Left lobe of liver (tissue), 2 donors: Measurements from ENCODE around the gene ASPSCR1. TPM values are rescaled to one million over a fixed set of nuclear protein-coding genes. Genes with fewer than 3 reads are reported as not detected.

Experiments
- ATAC-seq: fragments of 200-7000 bp; cut with Tn5 transposase; one replicate; pipeline ENCODE4 v1.9.1; 2020; ENCODE audit warnings: mild to moderate bottlenecking, moderate library complexity
- DNase-seq: peaks from one replicate; pipeline ENCODE4 v3.0.0-alpha.2; 2020; ENCODE audit warnings: low spot score
- total RNA-seq: library from RNA; stranded (reverse); gene quantifications from one replicate; pipeline ENCODE4 v1.2.1, GENCODE V29; 2021
- donor health status: DM: no; HTN: no; CAD: no; lungs with moderate emphysema.
- donor health status: DM: no; HTN: yes; CAD: no.

Gene ASPSCR1
- total RNA-seq, 1 donor from 2014 or later, result 62.9 TPM

DNA sequence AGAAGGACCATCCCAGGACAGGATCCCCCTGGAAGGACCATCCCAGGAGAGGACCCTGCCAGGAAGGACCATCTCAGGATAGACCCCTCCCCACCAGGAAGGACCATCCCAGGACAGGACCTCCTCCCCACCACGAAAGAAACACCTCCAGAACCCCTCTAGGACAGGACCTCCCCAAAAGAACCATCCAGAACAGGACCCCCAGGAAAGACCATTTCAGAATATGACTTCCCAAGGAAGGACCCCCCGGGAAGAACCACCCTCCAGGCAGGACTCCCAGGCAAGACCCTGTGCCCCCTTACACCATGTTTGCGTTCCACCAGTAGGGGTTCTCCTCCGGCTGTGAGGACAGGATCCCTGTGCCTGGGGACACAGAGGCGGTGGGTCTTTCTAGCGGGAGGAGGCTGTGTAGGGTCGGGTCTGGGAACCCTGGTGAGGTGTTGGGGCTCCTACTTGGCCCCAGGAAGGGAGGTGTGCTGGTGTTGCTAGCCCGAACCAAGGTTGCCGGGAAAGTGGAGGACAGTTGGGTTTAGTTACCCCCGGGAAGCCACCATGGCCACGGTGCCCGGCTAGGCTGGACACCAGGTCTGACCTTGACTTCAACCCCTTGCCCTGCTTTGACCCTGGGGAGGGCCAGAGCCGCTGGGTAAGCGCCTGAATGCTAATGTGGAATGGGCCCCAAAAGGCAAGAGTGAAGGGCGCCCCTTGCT, 18.6 kb upstream of the ASPSCR1 start:
- peak; percentile 5 for ATAC-seq

DNA sequence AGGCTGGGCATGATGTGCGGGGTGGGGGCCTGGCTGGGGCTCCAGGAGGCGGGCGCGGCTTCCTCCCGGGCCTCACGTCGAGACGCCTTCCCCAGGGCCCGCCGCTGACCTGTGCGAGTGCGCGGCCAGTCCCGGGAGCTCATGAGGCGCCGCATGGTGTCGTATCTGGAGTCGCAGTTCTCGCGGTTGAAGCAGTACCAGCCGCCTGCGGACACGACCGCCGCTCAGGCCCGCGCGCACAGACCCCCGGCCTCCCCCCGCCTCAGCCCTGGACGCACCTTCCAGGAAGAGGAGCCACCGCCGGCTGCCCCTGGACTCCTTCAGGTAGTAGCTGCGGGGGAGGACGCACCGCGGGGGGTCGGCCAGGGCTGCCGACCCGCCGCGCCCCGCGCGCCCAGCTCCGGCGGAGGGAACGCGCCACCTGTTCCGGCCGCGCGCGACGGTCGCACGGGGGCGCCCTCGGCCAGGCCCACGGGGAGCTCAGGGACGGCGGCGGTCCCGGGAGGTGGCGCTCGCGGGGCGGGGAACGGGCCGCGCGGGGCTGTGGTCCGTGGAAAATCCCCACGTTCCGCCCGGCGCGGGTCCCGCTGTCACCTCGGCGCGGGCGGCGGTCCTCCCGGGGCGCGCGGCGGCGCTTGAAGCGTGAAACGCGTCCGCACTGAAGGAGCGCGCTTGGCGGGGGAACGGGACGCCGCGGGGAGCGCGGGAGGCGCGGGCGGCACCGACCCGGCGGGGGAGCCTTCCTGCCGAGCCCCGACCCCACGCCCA, 17.9 kb upstream of the ASPSCR1 start:
- ATAC-seq (peak; percentile 89), DNase-seq (peak; percentile 84)

More for the DNA sequence above, 18.6 kb upstream of the ASPSCR1 start:
- DNase-seq, result no peak

DNA sequence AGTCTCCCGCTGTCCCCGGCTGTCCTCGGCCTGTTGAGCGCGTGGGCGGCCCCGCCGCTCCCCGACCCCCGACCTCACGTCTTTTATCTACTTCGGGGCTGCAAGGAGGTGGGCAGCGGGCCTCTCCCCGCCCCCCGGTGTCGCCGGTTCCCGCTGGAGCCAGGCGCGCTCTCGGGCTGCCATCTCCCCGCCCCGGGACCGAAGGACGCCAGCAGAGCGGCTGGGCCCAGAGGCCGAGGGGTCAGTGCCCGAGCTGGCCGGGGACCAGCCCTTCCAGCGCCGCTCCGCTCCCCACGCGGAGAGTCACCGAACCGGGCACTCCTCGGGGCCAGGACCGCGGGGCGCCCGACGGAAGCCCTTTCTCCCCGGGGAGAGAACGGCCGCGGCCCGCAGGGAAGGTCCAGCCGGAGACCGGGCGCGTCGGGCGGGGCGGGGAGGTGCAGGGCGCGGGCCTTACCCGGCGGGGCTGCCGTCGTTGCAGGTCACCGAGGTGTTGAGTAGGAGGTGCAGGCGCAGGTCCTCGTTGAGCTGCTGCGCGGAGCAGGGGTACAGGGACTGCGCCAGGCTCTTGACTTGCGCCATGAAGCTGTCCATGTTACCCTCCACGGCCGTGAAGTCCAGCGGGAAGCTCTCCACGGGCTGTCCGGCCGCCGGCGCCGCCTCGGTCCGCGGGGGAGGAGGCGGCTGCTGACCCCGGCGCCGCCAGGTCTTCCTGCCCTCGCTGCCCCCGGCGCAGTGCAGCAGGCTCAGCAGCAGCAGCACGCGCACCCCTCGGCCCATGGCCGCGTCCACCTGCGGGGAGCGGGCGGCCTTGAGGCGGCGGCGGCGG, 17.1 kb upstream of the ASPSCR1 start:
- DNase-seq (peak; percentile 88), ATAC-seq (peak; percentile 86)

DNA sequence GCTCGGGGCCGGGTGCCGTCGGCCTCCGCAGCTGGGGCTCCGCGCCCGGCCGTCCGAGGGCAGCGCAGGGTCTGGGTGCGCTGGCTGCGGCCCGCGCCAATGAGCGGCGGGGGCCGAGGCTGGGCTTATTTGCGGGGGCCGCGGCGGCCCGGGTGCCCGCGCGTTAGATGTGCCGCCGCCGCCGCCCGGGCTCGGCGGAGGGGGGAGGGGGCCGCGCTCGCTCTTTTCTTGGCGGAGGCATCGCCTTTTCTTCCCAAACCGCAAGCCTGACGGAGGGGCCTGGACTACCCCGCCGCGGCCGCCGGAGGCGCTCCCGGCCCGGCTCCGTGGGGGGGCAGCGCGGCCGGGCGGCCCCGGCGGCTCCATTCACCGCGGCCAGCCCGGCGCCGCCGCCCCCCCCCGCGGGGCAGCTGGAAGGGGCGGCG, 16.3 kb upstream of the ASPSCR1 start, which contains the start of gene NOTUM:
NOTUM (minus strand) TSS at position 101 of the 425 bp plus-strand sequence. CDS start 278 bp downstream, outside the sequence.
- no peak for DNase-seq
- ATAC-seq, result no peak

DNA sequence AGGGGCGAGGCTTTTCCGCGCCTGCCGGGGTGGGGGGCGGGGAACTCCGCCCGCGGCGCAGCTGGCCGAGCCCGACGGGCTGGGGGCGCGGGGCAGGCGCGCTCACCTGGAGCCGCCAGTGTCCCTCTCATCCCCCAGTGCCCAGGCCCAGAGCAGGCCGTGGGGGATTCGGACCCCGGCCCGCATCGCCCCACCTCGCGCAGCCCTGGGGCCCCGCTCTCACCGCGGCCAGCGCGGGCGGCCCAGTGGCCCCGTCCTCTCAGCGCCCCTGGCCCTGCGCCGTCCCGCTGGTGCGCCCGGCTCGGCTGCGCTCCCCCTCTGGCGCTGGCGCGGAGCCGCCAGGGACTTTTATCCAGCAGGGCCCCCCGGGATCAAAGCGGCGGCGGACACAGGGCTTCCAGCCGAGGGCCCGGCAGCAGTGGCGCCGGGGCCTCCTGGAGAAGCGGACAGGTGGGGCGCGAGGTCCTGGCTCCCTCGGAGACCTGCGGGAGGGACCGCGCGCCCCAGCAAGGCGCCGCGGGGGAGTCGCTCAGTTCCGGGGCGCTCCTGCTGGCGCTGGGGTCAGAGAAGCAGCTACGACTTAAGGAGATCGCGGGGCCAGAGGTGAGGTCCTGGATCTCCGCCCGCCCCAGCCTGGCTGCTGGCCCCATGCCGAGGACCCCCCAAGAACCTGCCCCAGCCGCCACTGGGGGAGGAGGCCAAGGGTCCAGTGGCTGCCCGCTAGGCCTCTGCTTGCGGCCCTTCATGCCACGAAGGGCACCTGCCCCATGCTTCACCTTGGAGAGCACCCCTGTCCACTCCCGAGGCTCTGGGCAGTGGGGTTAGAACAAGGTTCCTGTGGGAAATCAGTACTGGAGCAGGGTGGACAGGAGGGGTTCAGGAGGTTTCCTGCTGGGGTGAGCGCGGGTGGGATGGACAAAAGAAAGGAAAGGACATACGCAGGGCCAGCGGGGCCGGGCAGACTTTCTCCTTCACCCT, 15.6 kb upstream of the ASPSCR1 start:
- ATAC-seq, result no peak
- DNase-seq, result no peak

DNA sequence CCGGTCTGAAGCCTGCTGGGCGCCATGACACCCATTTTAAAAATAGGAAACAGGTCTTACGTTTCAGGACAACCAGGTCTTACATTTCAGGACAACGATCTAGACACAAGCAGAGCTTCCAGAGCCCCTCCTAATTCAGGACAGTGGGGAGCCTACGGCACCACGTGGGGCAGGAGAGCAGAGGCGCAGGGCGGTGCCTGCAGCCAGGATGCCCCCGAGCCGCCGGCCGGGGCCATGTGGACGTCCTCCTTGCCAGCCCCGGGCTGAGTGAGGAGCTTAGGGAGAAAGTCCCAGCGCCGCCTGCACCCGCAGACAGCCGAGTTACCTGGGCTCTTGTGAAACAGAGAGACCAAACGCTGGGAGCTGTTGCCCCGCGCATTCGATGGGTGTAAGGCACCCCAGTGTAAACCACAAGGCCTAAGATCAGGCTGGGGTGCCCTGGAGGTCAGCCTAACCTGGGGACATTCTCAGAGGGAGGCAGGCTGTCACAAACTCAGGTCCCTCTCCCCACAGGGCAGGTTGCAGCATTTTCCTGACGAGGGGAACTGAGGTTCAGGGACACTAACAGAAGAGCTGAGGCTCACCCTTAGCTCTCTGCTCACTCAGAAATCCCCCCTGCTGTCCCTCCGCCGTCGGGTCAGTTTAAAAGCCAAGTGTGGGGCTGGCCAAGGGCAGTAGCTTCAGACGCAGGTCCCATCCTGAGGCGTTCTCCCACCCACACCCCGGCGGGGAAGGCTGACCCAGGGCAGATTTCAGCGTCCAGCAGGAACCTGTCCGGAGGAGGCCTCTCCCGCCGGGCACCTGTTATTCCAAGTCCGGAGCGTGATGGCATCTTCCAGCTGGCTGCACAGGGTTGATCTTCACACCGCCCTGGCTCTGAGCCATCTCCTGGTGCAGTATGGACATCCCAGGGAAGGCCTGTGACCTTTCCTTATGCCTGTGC, 14.7 kb upstream of the ASPSCR1 start:
- no peak for DNase-seq
- no peak for ATAC-seq

DNA sequence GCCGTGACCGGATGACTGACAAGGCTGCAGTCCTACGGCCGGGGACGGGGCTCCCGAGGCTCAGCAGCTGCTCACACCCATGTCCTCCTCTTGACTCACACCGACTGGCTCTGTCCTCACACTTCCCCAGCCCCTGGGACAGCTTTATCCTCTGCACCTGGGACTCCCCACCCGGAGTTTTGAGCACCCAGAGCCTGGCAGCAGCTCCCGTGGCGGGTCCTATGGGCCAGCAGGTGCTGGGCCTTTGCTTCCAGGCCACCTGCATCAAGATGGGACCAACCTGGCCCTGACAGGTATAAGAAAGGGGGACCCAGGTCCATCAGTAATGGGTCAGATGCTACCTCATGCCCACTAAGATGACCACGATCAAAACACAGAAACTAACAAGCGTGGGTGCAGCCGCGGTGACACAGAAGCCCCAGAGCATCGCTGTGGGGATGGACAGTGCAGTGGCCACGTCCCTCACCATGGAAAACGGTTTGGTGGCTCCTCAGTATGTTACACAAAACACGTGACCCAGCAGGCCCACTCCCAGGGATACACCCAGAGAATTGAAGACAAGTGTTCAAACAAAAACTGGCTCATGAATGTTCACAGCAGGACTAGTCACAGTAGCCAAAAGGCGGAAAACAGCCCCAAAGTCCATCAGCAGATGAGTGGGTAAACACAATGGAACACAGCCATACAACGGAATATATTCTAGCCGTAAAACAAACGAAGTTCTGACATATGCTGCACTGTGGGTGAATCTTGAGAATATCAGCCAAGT, 13.2 kb upstream of the ASPSCR1 start:
- no peak for ATAC-seq
- DNase-seq, result no peak

DNA sequence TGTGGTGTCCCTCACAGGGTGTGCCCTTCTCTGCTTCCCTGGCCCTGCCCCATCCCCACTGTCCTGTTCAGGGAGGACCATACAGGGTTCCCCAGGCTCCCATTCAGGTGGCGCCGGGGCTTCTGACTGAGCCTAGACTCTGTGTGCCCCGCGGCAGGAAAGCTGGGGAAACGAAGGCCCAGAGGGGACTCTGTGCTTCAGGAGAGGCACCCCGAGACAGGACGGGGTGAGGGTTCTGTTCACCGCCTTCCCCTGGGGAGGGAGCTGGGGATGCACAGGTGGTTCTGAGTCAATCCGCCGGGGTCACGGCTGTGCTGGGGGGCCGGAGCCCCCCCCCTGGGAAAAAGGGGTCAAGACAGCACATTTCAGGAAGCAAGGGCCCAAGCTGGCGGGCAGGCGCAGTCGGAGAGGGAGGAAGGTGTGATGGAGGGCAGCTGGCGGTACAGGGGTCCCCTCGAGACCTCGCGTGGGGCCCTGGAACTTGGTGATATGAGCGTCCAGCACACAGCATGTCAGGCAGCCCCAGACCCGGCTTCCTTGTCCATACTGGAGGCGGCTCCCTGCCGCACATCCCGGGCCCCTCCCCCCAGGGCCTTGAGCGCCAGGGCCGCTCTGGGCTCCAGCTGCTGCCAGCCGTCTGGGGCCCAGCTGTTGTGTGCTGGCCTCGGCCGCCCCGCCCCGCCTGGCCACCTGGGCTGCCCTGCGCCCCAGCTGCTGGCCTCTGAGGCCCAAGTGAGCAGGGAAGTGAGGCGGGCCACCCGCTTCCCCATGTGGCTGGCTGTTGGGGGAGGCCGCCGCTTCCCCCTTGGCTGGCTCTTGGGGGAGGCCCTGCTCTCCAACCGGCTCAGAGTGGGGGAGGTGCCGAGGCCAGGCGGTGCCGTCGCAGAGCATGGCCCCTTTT, 10.8 kb upstream of the ASPSCR1 start:
- DNase-seq (no peak), ATAC-seq (peak; percentile 56)

DNA sequence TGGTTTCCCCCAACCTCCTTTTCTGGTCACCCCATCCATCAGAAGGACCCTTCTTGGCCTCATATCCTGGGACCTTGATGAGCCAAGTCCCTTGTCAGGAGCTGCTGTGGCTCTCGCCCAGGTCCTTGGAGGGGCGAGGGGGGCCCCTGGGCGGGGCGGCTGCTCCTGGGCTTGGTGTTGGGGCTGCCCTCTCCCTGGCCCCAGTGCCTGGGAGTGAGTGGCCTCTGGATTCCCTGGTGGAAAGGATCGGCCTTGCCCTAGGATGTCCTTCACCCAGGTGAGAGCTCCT, 10.2 kb upstream of the ASPSCR1 start:
- ATAC-seq (no peak), DNase-seq (no peak)

DNA sequence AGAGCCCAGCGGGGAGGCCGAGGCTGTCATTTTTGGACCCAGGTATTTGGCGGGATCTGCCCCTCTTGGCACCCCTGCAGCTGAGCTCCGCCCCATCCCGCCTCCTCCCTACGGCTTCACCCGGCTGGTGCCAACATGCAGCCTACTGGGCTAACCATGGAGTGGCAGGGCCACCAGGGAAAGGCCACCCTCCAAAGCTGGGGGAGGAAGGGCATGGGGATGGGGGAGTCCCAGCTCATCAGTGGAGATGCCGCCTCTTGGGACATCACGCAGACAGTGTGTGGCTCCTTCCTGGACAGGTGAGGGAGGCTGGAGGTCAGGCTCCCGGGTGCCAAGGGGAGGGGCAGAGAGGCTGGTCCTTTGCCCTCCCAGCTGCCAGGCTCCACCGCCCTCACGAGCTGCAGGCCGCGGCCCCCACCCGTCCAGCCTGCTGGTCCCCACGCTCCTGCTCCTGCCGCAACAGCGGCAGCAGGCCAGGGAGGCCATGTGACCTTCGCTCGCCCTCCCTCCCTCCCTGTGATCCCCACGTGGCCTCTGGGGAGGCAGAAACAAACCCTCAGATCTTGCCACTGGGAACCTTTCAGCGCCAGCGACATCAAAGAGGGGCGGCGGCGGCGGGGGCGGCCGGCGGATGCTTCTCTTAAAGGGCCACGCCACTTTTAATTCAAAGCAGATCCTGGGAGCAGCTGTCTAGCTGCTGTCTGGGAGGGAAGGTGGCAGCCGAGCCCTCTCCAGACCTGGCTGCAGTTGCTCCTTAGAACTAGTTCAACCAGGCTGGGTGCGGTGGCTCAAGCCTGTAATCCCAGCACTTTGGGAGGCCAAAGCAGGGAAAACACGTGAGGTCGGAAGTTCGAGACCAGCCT, 9.7 kb upstream of the ASPSCR1 start:
- DNase-seq (peak; percentile 95), ATAC-seq (peak; percentile 82)

DNA sequence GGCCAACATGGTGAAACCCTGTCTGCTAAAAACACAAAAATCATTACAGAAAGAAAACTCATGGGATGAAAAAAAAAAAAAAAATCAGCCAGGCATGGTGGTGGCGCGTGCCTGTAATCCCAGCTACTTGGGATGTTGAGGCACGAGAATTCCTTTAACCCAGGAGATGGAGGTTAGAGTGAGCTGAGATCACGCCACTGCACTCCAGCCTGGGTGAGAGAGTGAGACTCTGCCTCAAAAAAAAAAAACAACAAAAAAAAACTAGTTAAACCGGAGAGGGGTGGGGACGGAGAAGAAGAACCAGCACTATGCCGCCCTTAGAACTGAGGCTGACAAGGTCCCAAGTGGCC, 9.1 kb upstream of the ASPSCR1 start:
- no peak for ATAC-seq
- no peak for DNase-seq

DNA sequence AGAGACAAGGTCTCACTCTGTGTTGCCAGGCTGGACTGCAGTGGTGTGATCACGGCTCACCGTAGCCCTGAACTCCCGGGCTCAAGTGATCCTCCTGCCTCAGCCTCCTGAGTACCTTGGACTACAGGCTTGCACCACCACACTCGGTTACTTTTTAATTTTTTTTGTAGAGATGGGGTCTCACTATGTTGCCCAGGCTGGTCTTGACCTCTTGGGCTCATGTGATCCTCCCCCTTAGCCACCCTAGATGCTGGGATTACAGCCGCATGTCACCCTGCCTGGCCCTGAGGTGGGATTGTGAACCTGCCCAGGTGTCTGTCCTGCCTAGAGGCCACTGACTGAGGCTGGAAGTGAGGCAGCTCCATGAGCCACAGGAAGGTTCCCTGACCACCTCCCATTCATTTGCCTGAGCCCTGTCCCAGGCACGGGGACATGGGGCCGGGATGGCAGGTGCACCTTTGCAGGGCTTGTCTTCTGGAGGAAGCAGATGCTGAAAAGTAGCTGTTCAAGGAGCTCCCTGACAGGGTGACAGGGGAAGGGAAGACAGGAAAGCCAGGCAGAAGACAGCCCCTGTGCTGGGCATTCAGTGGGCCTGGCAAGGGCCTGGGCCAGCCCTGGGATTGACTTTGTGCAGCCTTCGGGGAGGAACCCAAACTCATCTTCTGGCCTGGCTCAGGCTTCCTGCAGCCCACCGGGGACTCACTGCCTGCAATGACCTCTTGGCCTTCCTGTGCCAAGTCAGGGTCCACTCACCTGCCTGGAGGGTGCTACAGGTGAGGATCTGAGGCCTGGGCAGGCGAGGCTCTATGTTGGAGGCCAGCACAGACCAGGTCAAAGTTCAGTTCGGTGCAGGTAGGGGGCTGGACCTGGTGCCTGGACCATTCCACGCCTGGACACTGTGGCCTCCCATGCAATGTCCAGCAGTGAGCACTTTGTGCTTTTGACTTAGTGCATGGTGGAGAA, 8.3 kb upstream of the ASPSCR1 start:
- DNase-seq (no peak), ATAC-seq (no peak)

DNA sequence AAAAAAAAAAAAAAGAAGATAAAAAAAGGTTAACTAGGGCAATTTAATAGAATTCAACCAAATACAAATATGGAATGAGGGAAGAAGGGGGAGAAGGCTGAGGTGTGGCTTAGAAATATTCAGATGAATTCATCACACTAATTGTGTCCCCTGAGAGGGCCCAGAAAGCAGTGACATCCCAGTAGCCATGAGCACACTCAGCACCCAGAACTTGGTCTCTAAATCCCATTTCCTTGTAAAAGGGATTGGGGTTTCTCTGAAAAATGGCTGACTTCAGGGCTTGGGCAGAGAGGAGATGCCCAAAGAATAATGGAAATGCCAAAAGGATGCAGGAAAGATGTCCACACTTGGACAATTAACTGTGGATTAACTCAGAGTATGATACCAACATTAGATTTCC, 4.0 kb upstream of the ASPSCR1 start:
- DNase-seq (no peak), ATAC-seq (no peak)

DNA sequence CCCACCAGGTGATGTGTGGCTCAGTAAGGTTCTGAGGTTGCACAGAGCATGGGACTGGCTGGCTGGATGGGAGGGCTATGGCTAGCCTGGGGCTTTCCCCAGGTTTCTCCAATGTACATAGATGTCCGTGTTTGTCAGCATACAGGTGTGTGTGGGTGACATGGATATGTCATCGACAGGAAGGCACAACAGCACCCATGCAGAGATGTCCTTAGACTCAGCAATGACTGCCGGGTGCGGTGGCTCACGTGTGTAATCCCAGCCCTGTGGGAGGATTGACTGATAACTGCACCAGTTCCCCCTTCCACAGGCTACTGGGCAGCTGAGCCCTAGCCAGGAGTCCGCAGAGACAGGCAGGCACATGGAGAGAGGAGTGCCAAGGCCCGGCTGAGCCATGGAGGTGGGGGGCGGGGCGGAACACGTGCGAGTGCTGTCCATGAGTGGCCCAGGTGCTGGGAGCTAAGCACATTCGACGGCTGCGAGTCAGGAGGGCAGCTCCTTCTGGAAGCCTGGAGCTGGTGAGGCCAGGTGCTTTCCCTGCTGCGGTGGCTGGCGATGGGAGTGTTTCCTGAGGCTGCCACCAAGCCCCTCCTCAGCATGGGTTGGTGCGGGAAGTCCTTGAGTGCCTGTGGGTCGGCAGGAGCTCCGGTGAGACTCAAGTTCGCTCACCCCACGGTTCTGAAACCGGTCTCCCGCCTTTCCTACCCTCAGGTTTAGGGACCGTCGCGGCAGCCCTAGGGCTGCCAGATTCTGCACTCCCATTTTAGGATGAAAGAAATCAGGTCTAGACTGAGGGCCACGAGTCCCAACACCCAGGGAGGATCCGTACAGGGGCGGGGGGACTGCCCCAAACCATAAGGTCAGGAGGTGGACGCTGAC, 858 bp upstream of the ASPSCR1 start:
- DNase-seq, result peak; percentile 85
- peak; percentile 48 for ATAC-seq
